NCI-H82 (cell line): ENCODE data around the gene RPAP2.
"Not testable (repeated sequence)": the region's sequence is repeated elsewhere in the genome, so short reads cannot be mapped to it uniquely, and the experiment has no call there.

Experiments used
- DNase-seq: peaks from one replicate; lab custom pipeline; 2025; lab: John Stamatoyannopoulos, UW

Gene RPAP2

DNA sequence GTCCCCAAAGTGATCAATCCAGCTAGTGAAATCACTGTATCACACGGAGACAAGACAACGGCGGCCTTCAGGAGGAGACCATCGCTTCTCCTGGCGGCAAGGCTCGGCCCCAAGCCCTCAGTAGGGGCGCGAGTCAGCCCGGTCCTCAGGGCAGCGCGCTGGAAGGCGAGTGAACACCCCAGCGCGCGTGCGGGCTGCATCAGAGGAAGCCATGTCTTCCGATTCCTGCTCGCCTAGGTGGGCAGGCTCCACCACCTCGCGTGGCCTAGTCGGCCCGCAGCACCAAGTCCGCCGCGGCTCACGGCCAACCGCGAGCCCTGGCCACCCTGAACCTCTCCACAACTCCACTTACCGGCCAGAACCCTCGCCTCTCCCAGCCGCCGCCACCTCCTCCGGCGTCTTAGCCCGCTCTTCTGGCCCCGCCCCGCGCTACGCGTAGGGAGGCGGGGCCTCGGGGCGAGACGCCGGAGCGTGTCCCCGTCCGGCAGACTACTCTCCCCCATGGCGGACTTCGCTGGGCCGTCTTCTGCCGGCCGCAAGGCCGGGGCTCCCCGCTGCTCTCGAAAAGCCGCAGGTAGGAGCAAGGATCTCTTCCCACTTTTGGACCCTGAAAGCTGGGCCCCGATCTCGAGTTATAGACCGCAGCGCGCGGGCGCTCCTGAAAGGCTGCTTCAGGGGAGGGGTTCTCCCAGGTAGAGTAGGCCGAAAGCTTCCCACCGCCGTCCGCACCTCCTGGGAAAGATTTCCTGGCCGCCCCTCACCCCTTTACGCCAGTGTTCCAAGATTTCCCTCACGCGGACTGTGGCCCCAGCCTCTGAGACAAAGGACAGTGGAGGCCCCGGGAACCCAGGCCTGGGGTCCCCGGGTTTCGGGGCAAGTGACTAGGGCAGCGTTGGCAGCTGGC lies at the start of gene RPAP2, which contains the start of gene GLMN:
RPAP2 (plus strand) TSS at position 487 of the 904 bp plus-strand sequence; CDS start at position 502, 15 bp downstream.
GLMN (minus strand) TSS at position 415 of the 904 bp plus-strand sequence. CDS start 988 bp downstream, outside the sequence.
- DNase-seq = peak; percentile 95

DNA sequence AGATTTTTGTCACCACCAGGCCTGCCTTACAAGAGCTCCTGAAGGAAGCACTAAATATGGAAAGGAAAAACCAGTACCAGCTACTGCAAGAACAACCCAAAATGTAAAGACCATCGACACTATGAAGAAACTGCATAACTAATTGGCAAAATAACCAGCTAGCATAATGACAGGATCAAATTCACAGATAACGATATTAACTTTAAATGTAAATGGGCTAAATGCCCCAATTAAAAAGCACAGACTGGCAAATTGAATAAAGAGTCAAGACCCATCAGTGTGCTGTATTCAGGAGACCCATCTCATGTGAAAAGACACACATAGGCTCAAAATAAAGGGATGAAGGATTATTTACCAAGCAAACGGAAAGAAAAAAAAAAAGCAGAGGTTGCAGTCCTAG lies 44.1 kb upstream of the RPAP2 start:
- not testable (repeated sequence) for DNase-seq

DNA sequence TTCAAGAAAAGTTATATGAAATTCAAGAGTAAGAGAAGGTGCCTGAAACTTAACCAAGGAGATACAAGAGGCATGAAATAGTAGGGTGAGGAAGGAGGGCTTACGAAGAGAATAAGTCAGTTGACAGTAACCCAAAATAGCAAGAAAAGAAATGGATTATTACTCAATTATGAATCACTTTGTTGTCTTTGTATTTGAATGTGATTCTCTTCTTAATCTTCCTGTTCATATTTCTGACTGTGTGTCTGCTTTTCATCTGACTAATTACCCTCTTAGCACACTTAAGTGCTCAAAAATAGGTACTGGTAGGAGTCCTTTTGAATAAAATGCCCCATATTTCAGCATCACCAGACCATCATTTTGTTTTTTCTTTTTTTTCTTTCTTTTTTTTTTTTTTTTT lies 39.5 kb upstream of the RPAP2 start:
- no peak for DNase-seq

DNA sequence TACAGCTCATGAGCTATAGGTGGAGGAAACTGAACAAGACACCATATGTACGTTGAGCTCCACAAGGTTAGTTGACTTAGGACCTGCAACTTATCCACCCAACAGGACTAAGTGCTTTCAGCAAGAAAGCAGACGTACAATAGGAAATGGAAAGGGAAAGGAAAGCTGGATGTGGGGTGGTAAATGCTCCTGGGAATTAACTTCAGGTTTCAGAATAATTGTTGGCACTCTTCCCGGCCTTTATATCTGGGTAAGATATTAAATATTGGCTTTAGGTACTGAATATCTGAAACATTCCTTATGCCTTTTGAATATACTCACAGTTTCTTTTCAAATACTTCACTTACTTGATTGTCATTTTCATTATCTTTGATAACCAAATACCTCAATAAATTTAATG lies 36.3 kb upstream of the RPAP2 start:
- no peak for DNase-seq

DNA sequence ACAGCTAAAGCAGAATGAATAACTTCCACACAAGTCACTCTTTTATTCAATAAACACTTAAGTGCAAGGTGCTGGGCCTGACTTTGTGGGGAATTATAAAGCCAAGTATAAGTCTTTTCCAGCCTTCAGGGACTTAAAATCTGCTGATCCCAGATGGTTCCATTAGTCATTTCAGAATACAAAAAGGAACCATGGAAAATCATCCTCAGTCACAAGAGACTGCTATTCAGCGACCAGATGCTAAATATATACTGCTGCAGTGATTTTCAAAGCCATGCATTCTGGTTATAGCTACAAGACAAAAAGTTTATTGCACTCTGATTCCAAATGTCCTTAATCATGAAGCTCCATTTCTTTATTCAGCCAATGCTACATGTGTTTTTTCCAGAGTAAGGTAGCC lies 25.8 kb upstream of the RPAP2 start:
- DNase-seq = no peak

DNA sequence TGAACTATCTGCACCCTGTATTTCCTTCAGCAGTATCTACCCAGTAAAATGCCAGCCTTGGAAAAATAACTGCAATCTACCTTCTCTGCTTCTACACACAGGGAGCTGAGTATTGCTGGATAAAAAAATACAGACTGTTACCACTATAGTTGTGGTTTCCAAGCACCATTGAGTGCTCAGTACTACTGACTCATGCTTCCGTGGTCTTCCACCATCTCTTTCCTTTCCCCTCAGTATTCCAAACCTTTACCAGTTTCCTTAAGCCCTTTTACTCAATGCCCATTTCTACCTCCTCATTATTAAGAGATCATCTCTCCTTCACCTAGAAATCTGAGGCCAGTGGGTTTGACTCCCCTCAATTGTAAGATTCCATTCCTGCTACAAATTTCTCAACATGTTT lies 23.9 kb upstream of the RPAP2 start:
- no peak for DNase-seq

DNA sequence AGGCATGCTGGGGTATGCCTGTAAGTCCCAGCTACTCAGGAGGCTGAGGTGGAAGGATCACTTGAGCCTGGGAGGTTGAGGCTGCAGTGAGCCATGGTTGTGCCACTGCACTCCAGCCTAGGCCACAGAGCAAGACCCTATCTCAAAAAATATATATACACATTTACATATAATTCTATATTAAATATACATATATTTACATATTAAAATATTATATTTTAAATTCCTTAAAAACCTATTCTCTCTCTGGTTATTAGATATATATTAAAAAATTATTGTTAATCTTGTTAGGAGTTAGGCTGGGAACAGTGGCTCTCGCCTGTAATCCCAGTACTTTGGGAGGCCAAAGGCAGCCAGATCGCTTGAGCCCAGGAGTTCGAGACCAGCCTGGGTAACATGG lies 22.8 kb upstream of the RPAP2 start:
- no peak for DNase-seq

DNA sequence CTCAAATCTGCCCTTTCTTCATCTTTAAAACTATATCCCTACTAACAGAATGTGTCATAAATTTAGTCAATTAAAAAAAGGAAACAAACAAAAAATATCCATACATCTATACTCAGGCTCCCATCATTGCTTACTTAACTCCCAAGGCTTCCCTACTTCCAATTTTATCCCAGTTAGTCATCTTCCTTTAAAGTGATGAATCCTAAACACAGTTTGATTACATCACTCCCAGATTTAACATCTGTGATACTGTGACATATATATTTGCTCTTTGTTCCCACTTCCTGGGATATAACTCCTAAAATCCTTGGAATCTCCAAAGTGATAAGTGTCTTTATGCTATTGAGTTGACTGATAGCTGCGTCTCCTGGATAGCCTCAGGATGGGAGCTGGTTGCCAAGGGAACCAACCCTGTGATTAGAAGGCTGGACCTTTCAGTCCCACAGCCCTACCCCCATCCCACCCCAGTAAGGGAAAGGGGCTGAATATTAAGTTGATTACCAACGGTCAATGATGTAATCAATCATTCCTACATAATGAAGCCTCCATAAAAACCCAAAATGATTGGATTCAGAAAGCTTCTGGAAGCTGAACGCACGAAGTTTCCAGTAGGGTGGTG lies 21.6 kb upstream of the RPAP2 start:
- DNase-seq = no peak

DNA sequence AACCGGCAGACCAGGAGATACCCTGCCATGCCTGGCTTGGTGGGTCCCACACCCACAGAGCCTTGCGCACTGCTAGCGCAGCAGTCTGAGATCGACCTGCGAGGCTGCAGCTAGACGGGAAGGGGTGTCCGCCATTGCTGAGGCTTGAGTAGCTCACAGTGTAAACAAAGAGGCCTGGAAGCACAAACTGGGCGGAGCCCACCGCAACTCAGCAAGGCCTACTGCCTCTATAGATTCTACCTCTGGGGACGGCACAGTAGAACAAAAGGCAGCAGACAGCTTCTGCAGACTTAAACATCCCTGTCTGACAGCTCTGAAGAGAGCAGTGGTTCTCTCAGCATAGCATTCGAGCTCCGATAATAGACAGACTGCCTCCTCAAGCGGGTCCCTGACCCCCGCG lies 19.1 kb upstream of the RPAP2 start:
- not testable (repeated sequence) for DNase-seq

DNA sequence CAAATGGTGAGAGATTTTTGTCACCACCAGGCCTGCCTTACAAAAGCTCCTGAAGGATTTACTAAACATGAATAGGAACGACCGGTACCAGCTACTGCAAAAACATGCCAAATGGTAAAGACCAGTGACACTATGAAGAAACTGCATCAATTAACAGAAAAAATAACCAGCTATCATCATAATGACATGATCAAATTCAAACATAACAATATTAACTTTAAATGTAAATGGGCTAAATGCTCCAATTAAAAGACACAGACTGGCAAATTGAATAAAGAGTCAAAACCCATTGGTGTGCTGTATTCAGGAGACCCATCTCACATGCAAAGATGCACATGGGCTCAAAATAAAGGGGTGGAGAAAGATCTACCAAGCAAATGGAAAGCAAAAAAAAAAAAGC lies 17.4 kb upstream of the RPAP2 start:
- DNase-seq = not testable (repeated sequence)

DNA sequence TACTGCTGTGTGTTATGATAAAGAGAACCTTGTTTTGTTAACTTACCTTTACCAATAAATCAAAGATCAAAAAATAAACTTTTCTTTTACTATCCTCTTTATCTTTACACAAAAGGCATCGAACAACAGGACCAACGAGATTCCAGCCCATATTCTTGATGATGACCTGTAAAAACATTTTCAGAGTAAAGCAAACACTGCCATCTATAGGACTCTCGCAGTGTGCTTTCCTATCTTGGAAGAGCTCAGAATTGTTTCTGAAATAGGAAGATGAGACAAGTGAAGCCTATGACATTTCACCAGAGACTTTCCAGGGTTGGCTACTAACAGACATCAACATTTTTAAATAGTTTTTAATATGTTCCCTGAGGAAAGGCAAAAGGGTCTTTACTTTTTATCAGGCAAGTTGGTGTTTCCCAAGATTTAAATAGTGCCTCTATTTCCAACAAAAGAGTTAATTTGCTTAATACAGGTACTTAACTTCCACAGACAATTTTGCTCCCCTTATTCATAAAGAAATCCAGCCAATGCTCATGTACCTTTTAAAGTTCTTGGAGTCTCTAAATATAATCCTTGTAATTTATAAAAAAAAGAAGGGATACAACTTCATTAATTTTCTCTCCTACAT lies 7.4 kb upstream of the RPAP2 start:
- DNase-seq = peak; percentile 78

DNA sequence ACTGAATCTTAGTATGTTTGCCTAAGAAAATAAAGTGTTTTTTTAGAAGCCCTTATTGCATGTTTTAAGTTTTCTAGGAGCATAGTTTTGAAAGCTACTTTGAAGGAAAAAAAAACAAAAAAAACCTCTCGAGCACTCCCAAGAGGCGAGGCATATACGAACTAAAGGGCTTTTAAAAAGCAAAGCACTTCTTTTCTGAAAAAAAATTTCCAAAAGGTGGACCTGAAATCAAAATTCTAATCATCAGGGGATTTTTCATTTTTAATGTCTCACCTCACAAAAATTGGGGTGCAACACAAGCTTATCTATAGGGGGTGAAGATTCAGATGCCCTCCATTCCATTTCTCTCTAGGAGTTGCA lies 666 bp upstream of the RPAP2 start:
- no peak for DNase-seq

DNA sequence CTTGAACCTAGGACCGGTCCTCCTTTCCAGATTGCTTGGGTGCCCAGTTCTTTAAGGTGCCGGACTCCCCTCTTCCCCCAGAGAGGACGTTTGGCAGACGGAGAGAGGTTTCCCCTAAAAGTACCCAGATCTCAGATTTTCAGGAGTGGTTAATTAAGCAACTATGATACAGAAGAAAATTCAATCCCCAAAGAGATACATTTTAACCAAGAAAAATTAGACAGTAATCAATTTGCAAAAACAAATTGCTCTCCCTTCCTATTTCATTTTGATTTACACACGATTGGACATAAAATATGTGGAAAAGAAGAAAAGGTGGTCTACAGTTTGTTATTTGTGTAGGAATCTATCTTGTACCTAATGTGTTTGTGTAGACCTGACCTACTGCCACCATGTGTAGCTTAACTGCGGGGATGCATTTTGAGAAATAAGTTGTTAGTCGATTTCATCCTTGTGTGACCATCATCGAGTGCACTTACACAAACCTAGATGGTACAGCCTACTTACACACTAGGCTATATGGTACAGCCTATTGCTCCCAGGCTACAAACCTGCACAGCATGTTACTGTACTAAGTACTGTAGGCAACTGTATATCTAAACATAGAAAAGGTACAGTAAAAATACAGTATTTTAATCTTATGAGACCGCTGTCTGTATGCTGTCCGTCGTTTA lies 755 bp downstream of the RPAP2 start:
- DNase-seq = peak; percentile 38

DNA sequence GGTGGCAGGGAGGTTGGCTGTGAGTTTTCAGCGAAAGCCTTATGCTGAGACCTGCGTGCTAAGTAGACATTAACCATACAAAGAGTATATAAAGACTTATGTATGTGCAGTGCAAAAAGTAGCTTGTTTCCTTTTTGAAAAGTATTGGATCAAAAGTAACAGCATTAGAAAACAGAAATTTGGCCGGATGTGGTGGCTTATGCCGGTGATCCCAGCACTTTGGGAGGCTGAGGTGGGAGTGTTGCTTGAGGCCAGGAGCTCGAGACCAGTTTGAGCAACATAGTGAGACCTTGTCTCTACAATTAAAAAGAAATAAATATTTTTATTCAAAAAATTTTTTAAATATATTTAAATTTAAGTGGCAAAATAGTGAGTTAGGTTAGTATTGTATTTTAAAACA lies 2.2 kb downstream of the RPAP2 start:
- no peak for DNase-seq

DNA sequence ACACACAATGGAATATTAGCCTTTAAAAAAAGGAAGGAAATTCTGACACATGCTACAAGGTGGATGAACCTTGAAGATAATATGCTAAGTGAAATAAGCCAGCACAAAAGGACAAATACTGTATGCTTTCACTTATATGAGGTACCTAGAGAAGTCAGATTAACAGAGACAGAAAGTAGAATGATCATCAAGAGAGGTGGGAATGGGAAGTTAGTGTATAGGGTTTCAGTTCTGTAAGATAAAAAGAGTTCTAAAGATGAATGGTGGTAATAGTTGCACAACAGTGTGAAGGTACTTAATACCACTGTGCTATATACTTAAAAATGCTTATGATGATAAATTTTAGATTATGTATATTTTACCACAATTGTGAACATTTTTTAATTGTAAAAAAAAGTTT lies 7.2 kb downstream of the RPAP2 start:
- DNase-seq = no peak

DNA sequence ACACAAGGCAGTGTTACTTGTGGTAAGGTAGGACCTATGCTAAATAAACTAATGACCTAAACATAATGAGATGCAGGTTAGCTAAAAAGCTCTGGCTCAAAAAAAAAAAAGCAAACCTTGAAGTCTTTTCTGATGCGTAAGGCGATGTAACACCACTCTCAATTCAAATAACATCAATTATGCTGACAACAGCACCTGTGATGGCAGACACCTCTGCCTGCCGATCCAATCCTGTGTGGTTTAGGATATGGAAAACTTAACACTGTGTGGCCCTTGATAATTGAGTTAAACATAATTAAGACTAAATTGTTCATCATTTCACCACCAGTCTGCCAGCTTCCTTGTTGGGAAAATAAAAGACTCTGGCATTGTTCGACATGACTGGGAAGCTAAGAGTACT lies 9.1 kb downstream of the RPAP2 start:
- DNase-seq = no peak

DNA sequence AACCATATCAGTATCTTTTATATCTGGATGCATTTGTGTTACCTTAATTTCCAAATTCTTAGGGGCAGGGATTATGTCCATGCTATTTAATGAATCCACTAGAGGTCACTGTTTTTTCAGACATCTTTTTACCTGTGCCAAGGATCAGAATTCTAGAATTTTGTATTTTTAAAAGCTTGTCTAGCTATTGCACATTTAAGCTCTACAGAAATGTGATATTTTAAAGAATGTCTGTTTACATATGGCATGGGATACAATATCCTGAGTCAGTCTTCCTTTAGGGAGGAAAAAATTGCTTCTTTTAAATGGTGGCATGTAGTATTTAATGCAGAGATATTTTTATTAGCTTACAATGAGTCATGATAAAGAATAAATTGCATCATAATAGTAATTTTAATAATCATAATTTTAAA lies 11.3 kb downstream of the RPAP2 start:
- peak; percentile 55 for DNase-seq

DNA sequence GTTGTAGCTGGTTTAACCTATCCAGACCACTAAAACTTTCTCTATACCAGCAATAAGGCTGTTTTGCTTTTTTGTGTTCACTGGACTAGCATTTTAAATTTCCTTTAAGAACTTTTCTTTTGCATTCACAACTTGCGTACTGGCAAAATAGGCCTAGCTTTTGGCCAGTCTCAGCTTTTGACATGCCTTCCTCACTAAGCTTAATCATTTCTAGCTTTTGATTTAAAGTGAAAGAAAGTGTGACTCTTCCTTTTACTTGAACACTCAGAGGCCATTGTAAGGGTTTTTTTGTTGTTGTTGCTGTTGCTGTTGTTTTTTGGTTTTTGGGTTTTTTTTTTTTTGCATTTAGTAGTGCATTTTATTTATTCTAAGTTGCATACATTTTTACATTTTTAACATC lies 15.2 kb downstream of the RPAP2 start:
- no peak for DNase-seq

DNA sequence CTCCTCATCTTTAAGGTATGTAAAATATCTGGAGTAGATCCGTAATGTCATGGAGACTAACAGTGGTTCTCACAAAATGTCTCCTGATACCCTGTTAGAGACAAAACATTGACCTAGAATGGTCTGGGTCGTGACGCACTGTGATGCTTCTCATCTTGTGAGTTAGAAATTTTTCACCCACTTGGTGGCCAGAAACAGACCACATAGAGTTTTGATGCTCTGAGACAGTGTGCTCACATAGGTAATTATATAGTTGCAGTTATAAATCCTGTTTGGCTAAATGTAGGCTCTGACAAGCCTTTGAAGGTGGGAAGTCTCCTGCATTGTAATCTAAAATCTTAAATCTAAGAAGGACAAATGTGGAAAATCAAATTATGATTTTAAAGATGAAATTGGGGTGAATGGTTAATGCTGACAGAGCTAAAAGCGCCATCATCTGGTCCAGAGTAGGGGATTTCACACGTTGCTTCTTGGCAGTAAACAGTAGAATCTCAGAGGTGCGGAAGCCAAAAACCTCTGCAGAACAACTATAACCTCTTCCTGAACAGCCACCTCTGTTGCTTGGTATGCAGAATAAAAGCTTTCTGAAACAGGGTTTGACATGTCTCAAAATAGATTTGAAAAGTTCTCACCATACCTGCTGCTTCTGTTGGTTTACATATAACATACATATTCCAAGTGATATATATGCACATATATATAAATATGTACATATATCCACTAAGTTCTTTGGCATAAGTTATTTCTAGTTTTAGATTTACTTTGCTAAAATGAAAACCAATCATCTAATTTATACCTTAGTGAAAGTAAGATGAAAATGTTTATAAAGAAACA lies 17.1 kb downstream of the RPAP2 start:
- no peak for DNase-seq

DNA sequence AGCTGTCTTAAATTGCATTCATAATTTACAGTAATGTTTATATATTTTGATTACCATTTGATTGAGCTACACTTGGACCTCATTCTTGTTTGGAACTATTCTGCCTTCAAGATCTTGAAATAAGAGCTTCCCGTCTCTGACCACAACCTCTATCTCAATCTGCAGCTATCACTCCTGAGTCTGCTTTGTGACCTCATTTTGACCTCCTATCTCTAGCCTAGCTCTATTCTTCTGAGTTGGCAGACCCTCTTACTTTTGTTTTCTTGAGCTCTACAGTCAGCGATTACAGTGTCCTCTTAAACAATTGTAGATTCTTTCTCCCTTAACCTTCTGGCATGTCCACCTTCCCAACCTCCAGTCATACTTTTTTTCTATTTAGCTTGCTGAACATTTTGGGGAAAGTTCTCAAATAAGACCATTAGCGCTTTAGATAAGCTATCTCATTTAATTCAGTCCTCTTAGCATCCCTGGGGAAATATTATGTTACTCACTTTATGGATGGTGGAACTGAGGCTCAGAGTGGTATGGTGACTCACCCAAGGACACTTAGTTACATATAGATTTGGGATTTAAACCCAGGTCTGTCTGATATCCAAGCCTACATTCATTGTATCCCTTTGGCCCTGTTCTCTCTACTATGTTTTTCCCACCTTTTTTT lies 19.1 kb downstream of the RPAP2 start:
- no peak for DNase-seq
